DMS153 treated with DMSO at 0.1 percent for 48 hours (cell line): ENCODE measurements around the gene FBXW7.
A peak's percentile ranks its signal among the peaks of the same experiment; 100 is the strongest.

ENCODE experiments used
- DNase-seq: peaks from one replicate; lab custom pipeline; 2025; ENCODE audit not compliant: unreplicated experiment; lab: John Stamatoyannopoulos, UW

The FBXW7 gene

DNA sequence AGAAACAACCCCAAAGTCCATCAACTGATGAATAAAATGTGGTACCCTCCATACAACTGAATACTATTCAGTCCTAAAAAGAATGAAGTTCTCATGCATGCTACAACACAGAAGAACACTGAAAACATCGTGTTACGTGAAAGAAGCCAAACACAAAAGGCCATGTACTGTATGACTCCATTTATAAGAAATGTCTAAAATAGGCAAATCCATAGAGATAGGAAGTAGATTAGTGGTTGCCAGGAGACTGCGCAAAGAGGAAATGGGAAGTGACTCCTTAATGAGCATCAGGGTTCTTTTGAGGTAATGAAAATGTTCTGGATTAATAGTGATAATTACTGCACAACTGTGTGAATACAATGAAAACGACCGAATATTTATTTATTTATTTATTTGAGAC, 23.4 kb downstream of the FBXW7 start:
- DNase-seq: no peak

DNA sequence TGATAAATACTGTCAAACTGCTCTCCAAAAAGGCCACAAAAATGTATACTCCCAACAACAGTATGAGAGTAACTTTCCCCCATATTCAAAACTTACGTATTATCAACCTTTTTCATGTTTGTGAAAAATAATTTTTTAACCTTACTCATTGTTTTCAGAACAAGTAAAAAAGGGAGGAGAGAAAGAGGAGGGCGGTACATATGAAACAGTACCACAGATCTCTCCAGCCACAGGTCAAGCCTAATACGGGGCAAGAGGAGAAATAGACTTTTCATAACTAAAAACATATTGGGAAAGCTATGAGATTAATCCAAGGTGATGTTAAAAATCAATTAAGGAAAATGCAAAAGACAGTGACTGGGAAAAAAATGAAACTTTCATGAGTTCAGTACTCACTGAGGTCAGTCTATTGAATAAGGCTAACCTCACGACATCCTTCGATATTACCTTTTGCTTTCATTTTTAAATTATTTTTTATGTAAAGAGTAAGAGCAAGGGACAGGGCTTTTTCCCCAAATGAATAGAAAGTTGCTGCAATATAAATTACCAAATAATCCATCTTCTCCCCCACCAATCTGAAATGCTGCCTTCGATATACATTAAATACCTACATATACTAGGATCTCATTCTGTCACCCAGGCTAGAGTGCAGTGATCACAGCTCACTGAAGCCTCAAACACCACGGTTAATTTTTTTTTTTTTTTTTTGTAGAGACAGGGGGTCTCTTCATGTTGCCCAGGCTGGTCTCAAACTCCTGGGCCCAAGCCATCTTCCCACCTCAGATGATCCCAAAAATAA, 25.3 kb downstream of the FBXW7 start:
- no peak for DNase-seq

DNA sequence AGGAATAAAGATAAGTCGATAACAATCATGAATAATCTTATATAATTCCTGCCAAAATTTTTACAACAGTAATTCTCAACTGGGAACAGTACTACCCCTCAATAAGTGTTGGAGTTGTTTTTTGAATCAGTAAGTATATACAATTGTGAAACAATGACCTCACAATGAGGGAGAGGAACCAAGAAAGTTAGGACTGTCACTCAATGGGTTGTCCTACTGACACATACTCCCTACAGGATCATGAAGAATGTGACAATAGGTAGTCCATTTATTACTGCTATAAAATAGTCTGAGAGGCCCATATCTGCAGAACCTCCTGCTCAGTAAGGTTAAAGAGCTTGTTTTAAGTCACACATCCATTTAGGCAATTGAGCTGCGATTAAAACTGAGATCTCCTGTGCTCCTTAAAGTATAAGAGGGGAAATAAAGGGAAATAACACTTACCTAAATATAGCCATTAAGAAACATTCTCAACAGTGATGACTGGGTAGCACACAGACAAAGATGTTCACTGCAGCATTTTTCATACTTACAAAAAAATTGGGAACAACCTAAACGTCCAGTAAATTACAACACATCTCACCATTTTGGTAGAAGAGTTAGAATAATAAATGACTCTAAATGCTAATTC, 26.2 kb downstream of the FBXW7 start:
- DNase-seq: no peak

DNA sequence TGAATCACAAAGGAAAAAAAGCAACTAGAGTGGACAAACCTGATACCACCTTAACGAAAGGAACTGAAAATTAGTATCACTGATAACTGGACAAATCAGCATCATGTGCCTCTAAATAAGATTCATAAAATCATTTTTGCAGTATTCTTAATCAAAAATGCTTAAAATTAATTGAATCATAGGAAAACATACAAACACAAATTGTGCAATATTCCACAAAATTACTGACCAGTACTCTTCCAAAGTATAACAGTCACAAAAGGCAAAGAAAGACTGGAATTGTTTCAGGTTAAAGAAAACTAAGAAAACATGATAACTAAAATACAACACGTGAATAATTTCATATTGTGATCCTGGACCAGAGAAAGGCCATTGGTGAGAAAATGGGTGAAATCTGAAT, 27.1 kb downstream of the FBXW7 start:
- no peak for DNase-seq

DNA sequence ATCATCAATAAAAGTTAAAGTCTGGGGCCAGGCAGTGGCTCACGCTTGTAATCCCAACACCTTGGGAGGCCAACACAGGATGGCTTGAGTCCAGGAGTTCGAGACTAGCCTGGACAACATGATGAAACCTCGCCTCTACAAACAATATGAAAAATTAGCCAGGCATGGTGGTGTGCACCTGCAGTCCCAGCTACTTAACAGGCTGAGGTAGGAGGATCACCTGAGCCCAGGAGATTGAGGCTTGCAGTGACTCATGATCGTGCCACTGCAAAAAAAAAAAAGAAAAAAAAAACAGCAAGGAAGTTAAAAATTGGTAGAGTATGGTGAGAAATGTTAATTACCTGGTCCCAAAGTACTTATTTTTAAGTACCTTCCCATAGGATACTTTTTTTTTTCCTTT, 27.5 kb downstream of the FBXW7 start:
- no peak for DNase-seq

DNA sequence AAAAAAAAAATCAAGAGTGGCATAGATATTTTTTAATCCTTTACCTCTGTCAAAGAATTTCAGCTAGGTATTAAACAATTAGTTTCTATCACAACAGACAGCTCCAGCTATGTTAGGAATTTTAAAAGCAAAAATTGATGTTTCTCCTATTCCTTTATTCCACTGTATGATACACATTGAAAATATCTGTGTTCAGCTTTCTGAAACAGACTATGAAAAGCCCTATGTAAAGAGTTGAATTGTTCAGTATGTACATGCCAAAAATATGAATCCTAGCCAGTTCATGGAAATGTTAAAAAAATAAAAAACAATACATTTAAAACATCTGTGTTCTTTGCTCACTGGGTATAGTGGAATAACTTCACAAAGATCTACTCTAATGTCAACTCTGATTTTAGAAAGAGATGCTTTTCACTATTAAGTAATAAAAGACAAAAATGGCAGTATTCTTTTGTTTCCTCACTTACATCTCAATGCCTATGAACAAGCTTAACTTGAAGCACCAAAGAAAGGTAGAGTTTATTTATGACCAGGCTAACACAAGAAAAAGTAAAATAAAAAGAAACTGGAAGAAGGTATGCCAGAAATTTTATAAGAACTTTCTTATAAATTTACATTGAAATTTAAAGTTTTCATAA, 32.1 kb downstream of the FBXW7 start:
- no peak for DNase-seq

DNA sequence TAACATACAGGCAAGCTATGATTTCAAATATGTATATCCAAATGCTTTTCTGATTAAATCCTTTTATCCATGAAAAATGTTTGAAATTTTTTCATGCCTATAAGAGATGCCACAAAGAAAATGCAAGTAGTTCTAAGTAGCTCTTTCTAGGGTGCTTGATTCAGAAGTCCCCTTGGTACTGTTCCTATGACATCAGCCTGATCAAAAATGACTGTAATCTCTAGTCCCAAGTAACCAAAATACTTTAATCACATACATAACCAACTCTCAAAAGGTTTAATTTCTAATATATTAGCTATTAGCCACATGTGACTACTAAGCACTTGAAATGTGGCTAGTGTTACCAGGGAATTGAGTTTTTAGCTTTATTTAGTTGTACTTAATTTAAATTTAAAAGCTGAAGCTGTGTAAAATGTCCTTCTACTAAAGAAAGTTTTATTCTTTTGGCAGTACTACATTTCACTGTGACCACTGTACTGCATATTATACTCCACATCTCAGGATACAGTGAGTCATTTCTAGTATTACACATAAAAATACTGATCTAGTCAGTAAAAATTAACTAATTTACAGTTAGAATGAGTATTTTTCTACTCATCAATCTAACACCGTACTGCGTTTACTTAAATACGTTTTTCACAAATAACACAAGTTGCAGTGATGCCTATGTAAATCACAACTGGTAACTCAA, 33.9 kb downstream of the FBXW7 start:
- no peak for DNase-seq

DNA sequence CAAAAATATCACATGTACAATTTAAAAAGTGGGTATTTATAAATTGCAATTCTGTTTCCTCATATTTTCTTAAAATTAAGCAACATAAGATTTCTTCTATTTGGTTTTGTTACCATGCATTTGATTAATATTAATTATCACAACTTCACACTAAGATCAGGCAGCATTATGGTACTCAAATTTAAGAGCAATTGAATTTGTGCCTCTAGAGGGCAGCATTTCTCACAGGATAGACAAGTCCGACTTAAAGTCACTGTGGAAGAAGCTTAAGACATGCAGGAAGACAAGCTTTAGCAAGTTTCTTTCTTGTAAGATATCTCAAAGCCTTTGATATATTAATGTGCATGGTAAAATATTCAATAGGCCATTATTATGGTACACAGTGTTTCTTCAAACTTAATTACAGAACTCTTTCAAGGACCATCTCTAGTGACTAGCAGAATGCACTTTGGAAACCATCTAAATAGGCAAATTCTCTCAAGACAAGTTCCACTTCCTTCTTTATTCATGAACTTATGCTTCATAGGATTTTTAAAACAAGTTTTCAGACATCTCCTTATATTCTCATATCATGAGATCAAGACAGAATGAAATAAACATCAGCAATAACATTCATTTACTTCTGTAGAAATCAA, 35.0 kb downstream of the FBXW7 start:
- DNase-seq: peak; percentile 33

DNA sequence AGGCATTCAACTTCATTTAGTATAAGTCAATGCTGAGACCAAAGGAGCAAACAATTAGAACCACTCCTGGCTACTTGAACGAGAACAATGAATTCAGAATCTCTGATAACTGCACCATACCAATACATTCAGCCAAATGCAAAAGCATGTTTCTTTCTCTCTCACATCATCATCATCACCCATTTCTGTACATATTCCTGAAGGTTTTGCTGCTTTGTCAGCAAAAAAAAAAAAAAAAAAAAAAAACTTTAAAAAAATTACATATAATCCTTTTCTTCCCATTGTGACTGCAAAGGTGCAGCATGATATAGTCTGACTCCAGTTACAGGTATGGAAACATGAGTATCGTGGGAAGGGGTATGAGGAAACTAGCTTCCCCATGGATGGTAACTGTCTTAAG, 35.6 kb downstream of the FBXW7 start:
- no peak for DNase-seq

DNA sequence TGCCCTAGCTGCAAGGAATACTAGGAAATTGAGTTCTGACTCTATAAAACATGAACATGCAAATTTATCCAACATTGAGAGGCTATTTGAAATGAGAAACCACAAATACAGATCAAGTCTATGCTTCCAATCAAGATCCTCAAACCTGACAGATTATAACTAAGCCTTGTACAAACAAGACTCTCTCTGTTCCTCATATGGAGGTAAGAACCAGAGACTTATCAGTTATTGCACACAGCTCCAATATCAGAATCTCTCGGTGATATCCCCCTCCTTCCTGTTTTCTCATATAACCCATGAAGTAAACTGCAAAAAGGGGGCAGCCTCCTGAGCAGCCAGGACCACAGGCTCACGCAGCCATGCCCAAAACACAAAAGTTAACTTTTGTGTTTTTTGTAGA, 36.5 kb downstream of the FBXW7 start:
- DNase-seq: no peak

DNA sequence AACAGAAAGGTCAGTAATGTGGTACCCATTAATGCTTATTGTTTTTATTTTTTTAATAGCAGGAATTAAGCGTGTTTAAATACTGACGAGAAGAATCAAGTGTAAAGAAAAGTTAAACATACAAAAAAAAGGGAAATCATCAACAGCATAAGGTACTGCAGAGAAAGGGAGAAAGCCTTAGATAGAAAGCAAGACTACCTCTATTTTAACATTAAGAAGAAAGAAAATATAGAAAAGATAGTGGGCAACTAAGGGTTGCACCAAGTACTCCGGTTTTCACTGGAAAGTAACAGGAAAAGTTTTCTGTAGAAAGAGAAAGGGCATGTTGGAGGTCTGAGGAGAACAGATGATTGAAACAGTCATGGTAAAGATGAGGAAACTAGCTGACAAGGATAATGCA, 41.9 kb downstream of the FBXW7 start:
- DNase-seq: no peak

DNA sequence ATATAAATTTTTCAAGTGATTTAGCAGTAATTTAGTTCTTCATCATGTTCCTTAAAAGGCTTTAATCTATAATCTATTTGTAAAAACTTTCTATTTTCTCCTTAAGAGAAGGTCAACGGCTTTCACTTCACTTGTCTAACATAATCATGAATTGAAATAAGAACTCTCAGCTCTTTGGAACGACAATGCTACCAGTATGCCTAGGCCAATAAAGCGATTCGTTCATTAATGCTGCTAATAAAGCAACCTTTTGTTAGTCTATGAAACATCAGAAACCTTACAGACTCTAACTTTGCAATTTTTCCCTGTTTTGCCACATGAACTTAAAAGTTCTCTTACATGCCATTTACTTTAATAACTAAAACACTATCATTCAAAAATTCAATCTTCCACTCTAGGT, 47.6 kb downstream of the FBXW7 start:
- DNase-seq: no peak

DNA sequence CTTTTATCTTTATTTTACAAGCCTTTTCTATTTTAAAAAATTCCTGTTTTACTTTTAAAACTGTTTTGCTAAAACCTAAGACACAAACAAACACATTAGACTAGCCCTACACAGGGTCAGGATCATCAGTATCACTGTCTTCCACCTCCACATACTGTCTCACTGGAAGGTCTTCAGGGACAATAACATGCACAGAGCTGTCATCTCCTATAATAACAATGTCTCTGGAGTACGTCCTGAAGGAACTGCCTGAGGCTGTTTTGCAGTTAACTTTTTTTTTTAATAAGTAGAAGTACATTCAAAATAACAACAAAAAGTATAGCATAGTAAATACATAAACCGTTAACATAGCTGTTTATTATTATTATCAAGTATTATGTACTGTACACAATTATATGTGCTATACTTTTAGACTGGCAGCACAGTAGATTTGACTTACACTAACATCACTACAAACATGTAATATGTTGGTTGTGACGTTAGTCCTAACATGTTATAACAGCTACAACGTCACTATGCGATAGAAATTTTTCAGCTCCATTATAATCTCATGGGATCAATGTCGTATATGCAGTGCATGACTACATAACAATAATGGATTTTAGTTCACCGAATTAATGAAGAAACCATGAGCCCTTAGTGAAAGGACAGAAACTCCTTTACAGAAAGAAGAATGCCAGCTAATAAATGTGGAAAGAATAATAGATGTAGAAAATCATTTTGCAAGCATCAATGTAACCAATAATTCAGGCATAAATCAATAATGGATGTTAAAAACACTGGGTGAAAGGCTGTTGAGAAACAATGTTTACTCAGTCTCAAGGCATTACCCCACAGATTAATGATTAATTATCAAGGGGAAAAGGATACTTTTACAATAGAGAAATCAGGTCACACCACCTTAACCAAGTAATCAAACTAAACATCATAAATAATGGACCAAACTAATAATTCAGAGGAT, 49.2 kb downstream of the FBXW7 start:
- DNase-seq: no peak

DNA sequence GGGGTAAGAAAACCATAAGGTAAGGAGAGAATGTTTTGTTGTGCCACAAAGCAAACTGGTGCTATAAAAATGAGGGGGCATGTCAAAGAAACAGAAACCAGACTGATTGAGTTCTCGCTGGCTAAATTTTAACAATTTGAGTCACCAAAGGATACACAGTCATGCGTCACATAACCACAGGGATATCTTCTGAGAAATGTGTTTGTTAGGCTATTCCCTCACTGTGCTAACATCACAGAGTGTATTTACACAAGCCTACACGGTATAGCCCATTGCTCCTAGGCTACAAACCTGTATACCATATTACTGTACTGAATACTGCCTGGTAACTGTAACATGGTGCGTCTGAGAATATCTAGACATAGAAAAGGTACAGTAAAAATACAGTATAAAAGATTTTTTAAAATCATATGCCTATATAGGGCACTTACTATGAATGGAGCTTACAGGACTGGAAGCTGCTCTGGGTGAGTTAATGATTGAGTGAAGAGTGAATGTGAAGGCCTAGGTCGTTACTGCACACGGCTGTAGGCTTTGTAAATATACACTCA, 50.1 kb downstream of the FBXW7 start:
- no peak for DNase-seq

DNA sequence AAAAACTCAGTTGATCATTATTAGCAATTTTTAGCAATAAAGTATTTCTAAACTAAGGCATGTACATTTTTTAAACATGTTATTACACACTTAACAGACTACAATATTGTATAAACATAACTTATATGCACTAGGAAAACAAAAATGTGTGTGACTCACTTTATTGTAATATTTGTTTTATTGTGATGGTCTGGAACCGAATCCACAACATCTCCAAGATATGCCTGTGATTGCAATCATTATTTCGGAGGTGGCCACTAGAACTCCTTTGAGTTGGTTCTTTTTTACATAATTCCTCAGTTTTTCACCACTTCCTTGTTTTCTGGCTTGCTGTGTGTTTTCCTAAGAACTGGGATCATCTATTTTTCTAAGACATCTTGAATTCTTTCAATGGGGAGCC, 53.7 kb downstream of the FBXW7 start:
- DNase-seq: no peak

DNA sequence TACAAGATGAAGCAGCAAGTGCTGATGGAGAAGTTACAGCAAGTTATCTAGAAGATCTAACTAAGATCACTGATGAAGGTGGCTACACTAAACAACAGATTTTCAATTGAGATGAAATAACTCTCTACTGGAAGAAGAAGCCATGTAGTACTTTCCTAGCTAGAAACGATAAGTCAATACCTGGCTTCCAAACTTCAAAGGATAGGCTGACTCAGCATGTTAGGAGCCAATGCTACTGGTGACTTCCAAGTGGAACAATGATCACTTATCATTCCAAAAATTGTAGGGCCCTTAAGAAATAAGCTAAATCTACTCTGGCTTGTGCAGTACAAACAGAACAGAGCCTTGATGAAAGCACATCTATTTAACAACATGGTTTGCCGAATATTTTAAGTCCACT, 55.0 kb downstream of the FBXW7 start:
- DNase-seq: no peak

DNA sequence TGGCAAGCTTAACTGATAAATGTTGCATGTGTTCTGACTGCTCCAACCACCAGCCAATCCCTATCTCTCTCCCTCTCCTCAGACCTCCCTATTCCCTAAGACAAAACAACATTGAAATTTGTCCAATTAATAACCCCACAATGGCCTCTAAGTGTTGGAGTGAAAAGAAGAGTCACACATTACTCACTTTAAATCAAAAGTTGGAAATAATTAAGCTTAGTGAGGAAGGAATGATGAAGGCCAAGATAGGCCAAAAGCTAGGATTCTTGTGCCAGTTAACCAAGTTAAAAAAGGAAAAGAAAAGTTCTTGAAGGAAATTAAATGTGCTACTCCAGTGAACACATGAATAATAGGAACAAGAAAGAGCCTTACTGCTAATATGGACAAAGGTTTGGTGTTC, 55.6 kb downstream of the FBXW7 start:
- no peak for DNase-seq

DNA sequence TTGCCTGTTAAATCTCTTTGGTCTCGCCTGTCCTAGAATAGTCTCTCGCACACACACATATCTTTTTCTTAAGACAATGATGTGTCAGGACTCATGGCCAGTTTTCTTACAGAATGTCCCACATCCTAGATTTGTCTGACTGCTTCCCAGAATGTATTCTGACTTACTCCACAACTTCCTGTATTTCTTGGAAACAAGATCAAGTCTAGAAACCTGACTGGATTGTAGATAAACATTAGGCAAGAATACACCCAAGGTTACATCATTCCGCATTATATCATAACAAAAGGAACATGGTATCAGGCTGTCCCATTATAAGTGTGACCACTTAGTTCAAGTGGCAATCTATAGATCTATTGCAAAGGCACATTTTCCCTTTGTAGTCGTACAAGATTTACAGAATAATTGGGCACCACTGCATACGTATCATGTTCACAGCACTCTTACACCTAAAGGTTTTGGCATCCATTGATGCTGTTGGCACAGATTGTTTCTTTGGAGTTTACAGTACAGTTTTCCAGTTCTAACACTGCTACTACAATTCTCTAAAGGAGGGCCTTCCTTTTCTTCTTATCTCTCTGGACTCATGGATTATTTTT, 56.4 kb downstream of the FBXW7 start:
- no peak for DNase-seq

DNA sequence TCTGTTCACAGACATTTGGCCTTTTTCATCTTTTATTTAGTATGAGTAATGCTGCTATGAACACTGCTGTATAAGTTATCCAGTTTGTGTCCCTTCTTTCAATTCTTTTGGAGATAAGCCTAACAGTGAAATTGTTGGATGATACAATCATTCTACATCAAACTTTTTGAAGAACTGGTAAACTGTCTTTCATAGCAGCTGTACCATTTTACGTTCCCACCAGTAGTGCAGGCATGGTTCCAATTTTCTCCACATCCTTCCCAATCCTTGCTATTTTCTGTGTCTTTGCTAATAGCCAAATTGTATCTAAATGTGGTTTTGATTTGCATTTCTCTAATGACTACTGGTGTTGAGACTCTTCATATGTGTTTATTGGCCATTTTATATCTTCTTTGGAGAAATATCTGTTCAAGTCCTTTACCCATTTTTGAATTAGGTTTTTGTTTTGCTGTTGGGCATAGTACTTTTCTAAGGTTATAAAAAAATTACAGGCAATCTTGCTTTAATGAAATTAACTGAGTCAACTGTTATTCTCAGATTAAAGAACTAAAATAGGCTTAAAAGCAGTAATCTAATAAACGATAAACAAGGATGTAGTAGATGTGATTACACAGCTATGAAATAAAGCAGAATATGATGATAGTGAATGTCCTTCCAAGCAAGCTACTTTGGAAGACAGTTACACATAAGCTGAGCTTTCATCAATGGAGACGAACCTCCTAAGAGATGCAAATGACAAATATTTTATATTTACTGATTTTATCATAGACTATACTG, 57.2 kb downstream of the FBXW7 start:
- DNase-seq: no peak
